Esophagus muscularis mucosa (tissue), 4 donors: Measurements from ENCODE around the gene IQCE. TPM values are rescaled to one million over a fixed set of nuclear protein-coding genes. Genes with fewer than 3 reads are reported as not detected.

Experiments used
- DNase-seq: peaks from one replicate; pipeline ENCODE4 v3.0.0-alpha.2; 2017; ENCODE audit errors: extremely low spot score
- H3K27ac ChIP-seq, 4 donors: fragments of 200-600 bp; sonication (generic); replicated peaks in 1 of 4; 1 replicate in 3 of 4; 2 replicates in 1 of 4; pipeline ENCODE4 v1.5.1; 2016 to 2019; ENCODE audit warnings: mild to moderate bottlenecking in 1 of 4
- H3K27me3 ChIP-seq, 4 donors: fragments of 200-600 bp; sonication (generic); one replicate each; pipeline versions ENCODE4 v1.5.1 to v1.6.0; 2016 to 2019
- H3K36me3 ChIP-seq, 4 donors: fragments of 200-600 bp; sonication (generic); one replicate each; pipeline ENCODE4 v1.5.1; 2016 to 2019
- H3K4me1 ChIP-seq, 4 donors: fragments of 200-600 bp; sonication (generic); one replicate each; pipeline ENCODE4 v1.5.1; 2016 to 2019
- H3K4me3 ChIP-seq, 4 donors: fragments of 200-600 bp; sonication (generic); 1 replicate in 2 of 4; 2 replicates in 2 of 4; pipeline ENCODE4 v1.5.1; 2016 to 2019; ENCODE audit warnings: mild to moderate bottlenecking in 4 of 4, moderate library complexity in 1 of 4
- H3K9me3 ChIP-seq, 4 donors: fragments of 200-600 bp; sonication (generic); 1 replicate in 3 of 4; 2 replicates in 1 of 4; pipeline ENCODE4 v1.5.1; 2016 to 2019
- CTCF ChIP-seq, 3 experiments: fragments of 200-600 bp in 2 of 3; fragments of 450-650 bp in 1 of 3; sonication (generic) in 2 of 3; IDR thresholded peaks; one replicate each; pipeline ENCODE4 v1.5.1; 2017 to 2019; ENCODE audit warnings: antibody characterized with exemption in 3 of 3, mild to moderate bottlenecking in 2 of 3, moderate library complexity in 1 of 3
- EP300 ChIP-seq: sonication (generic); formaldehyde crosslinking; IDR thresholded peaks from one replicate; pipeline ENCODE4 v1.6.1; 2017; ENCODE audit warnings: antibody characterized with exemption
- POLR2A ChIP-seq: fragments of 450-650 bp; IDR thresholded peaks from one replicate; pipeline ENCODE4 v1.6.1; 2017; ENCODE audit warnings: antibody characterized with exemption, moderate library complexity, mild to moderate bottlenecking, low read depth
- POLR2AphosphoS5 ChIP-seq, 2 donors: sonication (generic); formaldehyde crosslinking; IDR thresholded peaks; one replicate each; pipeline ENCODE4 v1.6.1; 2017; ENCODE audit warnings: antibody characterized with exemption in 2 of 2
- WGBS: methylation state at CpG from one replicate; pipeline ENCODE4 v1.1.5; 2018; 5-methylcytosine and 5-hydroxymethylcytosine counted together
- intact Hi-C: fragments of 100-400 bp; cut with DNase I; formaldehyde crosslinking; loops from one replicate; pipeline ENCODE4 v1.15.1; 2023
- total RNA-seq, 4 donors: library from RNA; depleted of rRNA; stranded (reverse); fragments of >200 nt; gene quantifications; one replicate each; pipeline versions ENCODE4 v1.1.0 to v1.2.1, GENCODE V29; 2016

Gene IQCE
- total RNA-seq, 4 donors from 2014 or later: 13.0 to 22.4 (median 18.0) TPM

GRCh38 chr7:2643386-2644219, 84.8 kb downstream of the IQCE start:
- no peak for DNase-seq
- 84% methylated on average over 29 of the region's 29 CpGs for WGBS
- intact Hi-C loops: loop anchor here (5.0 kb wide), 1 partner anchor 86 kb away; the partner anchor contains the start of genes BRAT1 and IQCE
- Histone ChIP-seq H3K27me3 (no peaks in the 10 kb centered on the region), H3K4me3 (no peak overlapping the region), H3K9me3 (no peaks in the 10 kb centered on the region), H3K36me3 (peaks cover 16 to 22% (median 19%) of the 10 kb centered on the region in 4 donors), H3K27ac (no peak overlapping the region), H3K4me1 (peaks cover 47 to 65% (median 64%) of the 10 kb centered on the region in 4 donors)
- TF ChIP-seq POLR2A (no peak), CTCF (IDR thresholded peaks at IDR 0.05) (no peak), POLR2AphosphoS5 (IDR thresholded peaks at IDR 0.05) (no peak), EP300 (no peak)

- no peak overlapping the region for H3K4me3 ChIP-seq
- H3K27me3 ChIP-seq: no peaks in the 10 kb centered on the region
- intact Hi-C loops: loop anchor here (5.0 kb wide), 1 partner anchor 87 kb away; the partner anchor contains the start of genes BRAT1 and IQCE
- H3K27ac ChIP-seq: no peak overlapping the region
- no peaks in the 10 kb centered on the region for H3K9me3 ChIP-seq
- WGBS: 60% methylated on average over 1 of the region's 6 CpGs
- DNase-seq: no peak
- H3K36me3 ChIP-seq: peaks cover 16 to 25% (median 22%) of the 10 kb centered on the region in 4 donors
- TF ChIP-seq CTCF (IDR thresholded peaks at IDR 0.05): no peak
- no peak for TF ChIP-seq EP300
- peaks cover 42 to 59% (median 58%) of the 10 kb centered on the region in 4 donors for H3K4me1 ChIP-seq
Observed at GRCh38 chr7:2644220-2644561, 85.4 kb downstream of the IQCE start.

GRCh38 chr7:2644562-2645273, 85.9 kb downstream of the IQCE start:
- Histone ChIP-seq H3K9me3 (no peaks in the 10 kb centered on the region), H3K27ac (no peak overlapping the region), H3K4me3 (no peak overlapping the region), H3K27me3 (no peaks in the 10 kb centered on the region), H3K36me3 (peaks cover 16 to 30% (median 27%) of the 10 kb centered on the region in 4 donors), H3K4me1 (peaks cover 39 to 54% (median 53%) of the 10 kb centered on the region in 4 donors)
- DNase-seq: no peak
- 74% methylated on average over 11 of the region's 18 CpGs for WGBS
- intact Hi-C loops: loop anchor here (5.0 kb wide), 1 partner anchor 87 kb away; the partner anchor contains the start of genes BRAT1 and IQCE
- TF ChIP-seq CTCF (IDR thresholded peaks at IDR 0.05): no peak
- TF ChIP-seq EP300: no peak
- no peak for TF ChIP-seq POLR2A
- no peak for TF ChIP-seq POLR2AphosphoS5 (IDR thresholded peaks at IDR 0.05)

- intact Hi-C loops: no loop called here
- no peaks in the 10 kb centered on the region for H3K9me3 ChIP-seq
- H3K4me3 ChIP-seq: no peak overlapping the region
- H3K4me1 ChIP-seq: peaks cover 37 to 47% (median 46%) of the 10 kb centered on the region in 4 donors
- WGBS: 81% methylated on average over 3 of the region's 14 CpGs
- no peaks in the 10 kb centered on the region for H3K27me3 ChIP-seq
- H3K36me3 ChIP-seq: peaks cover 16 to 37% (median 31%) of the 10 kb centered on the region in 4 donors
- DNase-seq: no peak
- TF ChIP-seq POLR2AphosphoS5 (IDR thresholded peaks at IDR 0.05) (no peak), EP300 (no peak), POLR2A (no peak), CTCF (IDR thresholded peaks at IDR 0.05) (no peak)
- no peak overlapping the region for H3K27ac ChIP-seq
Observed at GRCh38 chr7:2645274-2645868, 86.6 kb downstream of the IQCE start.
